ENCODE measurements around the gene RGS5.
"Not testable (repeated sequence)": the region's sequence is repeated elsewhere in the genome, so short reads cannot be mapped to it uniquely, and the experiment has no call there.

- not testable (repeated sequence) for TF ChIP-seq CTCF (IDR thresholded peaks at IDR 0.05); FOXJ3 (CRISPR knock-in tag; IDR thresholded peaks at IDR 0.05)
Measured at GRCh38 chr1:163244648-163245047, 41.9 kb upstream of the RGS5 start.

All from SK-N-SH (cell line).